Neural progenitor cell (in vitro differentiated cells): Measurements from ENCODE around the gene TPGS2. TPM values are rescaled to one million over a fixed set of nuclear protein-coding genes. Genes with fewer than 3 reads are reported as not detected.

Source experiments
- DNase-seq: peaks from one replicate; pipeline ENCODE4 v3.0.0-alpha.2; 2016; ENCODE audit warnings: low spot score
- H2AFZ ChIP-seq: fragments of 200-600 bp; sonication (generic); replicated peaks from 2 replicates; pipeline ENCODE4 v1.6.1; 2016; ENCODE audit warnings: antibody characterized with exemption
- H3F3A ChIP-seq: fragments of 200-600 bp; sonication (generic); 2 replicates; pipeline ENCODE4 v1.6.1; 2016; ENCODE audit warnings: antibody characterized with exemption, low read depth
- H3K27ac ChIP-seq: fragments of 200-600 bp; sonication (generic); 2 replicates; pipeline ENCODE4 v1.5.1; 2016; ENCODE audit warnings: mild to moderate bottlenecking
- H3K27me3 ChIP-seq: fragments of 200-600 bp; sonication (generic); 2 replicates; pipeline ENCODE4 v1.6.1; 2016; ENCODE audit warnings: mild to moderate bottlenecking, moderate library complexity
- H3K36me3 ChIP-seq: fragments of 200-600 bp; sonication (generic); 2 replicates; pipeline ENCODE4 v1.5.1; 2016
- H3K4me1 ChIP-seq: fragments of 200-600 bp; sonication (generic); 2 replicates; pipeline ENCODE4 v1.6.1; 2016; ENCODE audit warnings: mixed run types
- H3K4me2 ChIP-seq: fragments of 200-600 bp; sonication (generic); 2 replicates; pipeline ENCODE4 v1.6.1; 2016
- H3K4me3 ChIP-seq: fragments of 200-600 bp; sonication (generic); 2 replicates; pipeline ENCODE4 v1.5.1; 2016
- H3K79me2 ChIP-seq: fragments of 200-600 bp; sonication (generic); 2 replicates; pipeline ENCODE4 v1.6.1; 2016; ENCODE audit warnings: low read depth
- H3K9ac ChIP-seq: fragments of 200-600 bp; sonication (generic); 2 replicates; pipeline ENCODE4 v1.6.1; 2016
- H3K9me3 ChIP-seq: fragments of 200-600 bp; sonication (generic); 2 replicates; pipeline ENCODE4 v1.5.1; 2016; ENCODE audit warnings: low read depth
- H4K20me1 ChIP-seq: fragments of 200-600 bp; sonication (generic); 2 replicates; pipeline ENCODE4 v1.6.1; 2016; ENCODE audit warnings: low read depth
- H3K27ac Mint-ChIP-seq: 3 replicates; pipeline ENCODE4 v1.8.0; 2021; ENCODE audit warnings: mixed read lengths
- H3K27me3 Mint-ChIP-seq: 2 replicates; pipeline ENCODE4 v1.8.0; 2022; ENCODE audit warnings: low read depth, mild to moderate bottlenecking, inconsistent platforms, moderate library complexity, mixed read lengths; ENCODE audit not compliant: insufficient read depth
- H3K36me3 Mint-ChIP-seq: 3 replicates; pipeline ENCODE4 v1.8.0; 2021; ENCODE audit warnings: mixed read lengths
- H3K4me1 Mint-ChIP-seq: 3 replicates; pipeline ENCODE4 v1.8.0; 2021; ENCODE audit warnings: mixed read lengths
- H3K4me3 Mint-ChIP-seq: 3 replicates; pipeline ENCODE4 v1.8.0; 2021; ENCODE audit warnings: mild to moderate bottlenecking, moderate library complexity, mixed read lengths
- H3K9me3 Mint-ChIP-seq: 3 replicates; pipeline ENCODE4 v1.8.0; 2020; ENCODE audit warnings: mixed read lengths
- CTCF ChIP-seq: fragments of 200-600 bp; sonication (generic); IDR thresholded peaks from 2 replicates; pipeline ENCODE4 v1.5.1; 2017; ENCODE audit warnings: antibody characterized with exemption, mild to moderate bottlenecking
- EZH2 ChIP-seq: fragments of 200-600 bp; sonication (generic); IDR thresholded peaks from 2 replicates; pipeline ENCODE4 v1.6.1; 2017; ENCODE audit warnings: antibody characterized with exemption, mild to moderate bottlenecking, moderate library complexity
- EZH2phosphoT487 ChIP-seq: fragments of 200-600 bp; sonication (generic); IDR thresholded peaks from 2 replicates; pipeline ENCODE4 v1.6.1; 2017; ENCODE audit warnings: antibody characterized with exemption
- total RNA-seq: library from RNA; depleted of rRNA; stranded (reverse); fragments of >200 nt; gene quantifications from 2 replicates; pipeline ENCODE4 v1.2.3, GENCODE V29; 2015; ENCODE audit warnings: low replicate concordance

The TPGS2 gene
- total RNA-seq, 1 donor from 2014 or later = 301 TPM

GRCh38 chr18:36758623-36759022, 70.2 kb downstream of the TPGS2 start:
- no peak overlapping the region for H3K4me3 ChIP-seq
- H3K9ac ChIP-seq = no peak overlapping the region
- H3K4me3 Mint-ChIP-seq = no peak overlapping the region
- H3K36me3 Mint-ChIP-seq = peaks cover 26% of the 10 kb centered on the region
- no peaks in the 10 kb centered on the region for H3K4me1 ChIP-seq
- no peaks in the 10 kb centered on the region for H4K20me1 ChIP-seq
- H3K4me1 Mint-ChIP-seq = no peaks in the 10 kb centered on the region
- no peak overlapping the region for H3K27ac Mint-ChIP-seq
- H3F3A ChIP-seq = peaks cover 20% of the 10 kb centered on the region
- H3K9me3 Mint-ChIP-seq = no peaks in the 10 kb centered on the region
- no peak overlapping the region for H2AFZ ChIP-seq
- no peaks in the 10 kb centered on the region for H3K27me3 Mint-ChIP-seq
- no peaks in the 10 kb centered on the region for H3K9me3 ChIP-seq
- H3K4me2 ChIP-seq = no peak overlapping the region
- H3K27me3 ChIP-seq = no peaks in the 10 kb centered on the region
- TF ChIP-seq EZH2 (no peak), CTCF (no peak), EZH2phosphoT487 (no peak)
- H3K79me2 ChIP-seq = no peaks in the 10 kb centered on the region
- H3K27ac ChIP-seq = no peak overlapping the region
- no peak for DNase-seq
- H3K36me3 ChIP-seq = peaks cover 10% of the 10 kb centered on the region

GRCh38 chr18:36757991-36758390, 70.8 kb downstream of the TPGS2 start:
- Histone ChIP-seq H4K20me1 (no peaks in the 10 kb centered on the region), H3K27me3 (no peaks in the 10 kb centered on the region), H3F3A (peaks cover 17% of the 10 kb centered on the region), H3K4me3 (no peak overlapping the region), H3K79me2 (no peaks in the 10 kb centered on the region), H3K27ac (no peak overlapping the region), H3K4me2 (no peak overlapping the region), H2AFZ (no peak overlapping the region), H3K4me1 (no peaks in the 10 kb centered on the region), H3K36me3 (peaks cover 10% of the 10 kb centered on the region), H3K9ac (no peak overlapping the region), H3K9me3 (no peaks in the 10 kb centered on the region)
- H3K4me1 Mint-ChIP-seq = no peaks in the 10 kb centered on the region
- DNase-seq = no peak
- H3K9me3 Mint-ChIP-seq = no peaks in the 10 kb centered on the region
- no peaks in the 10 kb centered on the region for H3K27me3 Mint-ChIP-seq
- peaks cover 26% of the 10 kb centered on the region for H3K36me3 Mint-ChIP-seq
- TF ChIP-seq CTCF = no peak
- no peak for TF ChIP-seq EZH2
- no peak for TF ChIP-seq EZH2phosphoT487
- no peak overlapping the region for H3K27ac Mint-ChIP-seq
- no peak overlapping the region for H3K4me3 Mint-ChIP-seq

DNA sequence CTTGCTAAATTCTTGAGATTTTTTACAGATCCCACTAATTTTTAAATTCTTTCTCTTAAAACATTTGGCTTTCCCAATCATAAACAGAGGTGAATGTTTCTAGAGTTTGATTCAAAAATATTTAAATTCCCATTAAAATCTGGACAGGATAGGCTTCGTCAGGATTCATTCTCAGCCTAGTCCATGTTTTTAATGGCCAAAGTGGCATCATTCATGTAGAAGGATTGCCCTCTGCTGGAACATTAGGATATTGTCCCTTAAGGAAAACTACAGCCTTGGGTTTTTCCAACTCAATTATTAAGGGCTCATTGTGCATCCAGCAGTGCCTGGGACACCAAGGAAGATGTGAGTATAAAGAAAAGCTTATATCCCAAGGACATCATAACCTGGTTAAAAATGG, 71.7 kb downstream of the TPGS2 start:
- no peak overlapping the region for H3K4me3 Mint-ChIP-seq
- H3K36me3 Mint-ChIP-seq = peaks cover 22% of the 10 kb centered on the region
- no peaks in the 10 kb centered on the region for H3K4me1 ChIP-seq
- H4K20me1 ChIP-seq = no peaks in the 10 kb centered on the region
- no peak overlapping the region for H3K4me3 ChIP-seq
- no peak overlapping the region for H3K27ac Mint-ChIP-seq
- peaks cover 3% of the 10 kb centered on the region for H3K36me3 ChIP-seq
- peaks cover 8% of the 10 kb centered on the region for H3F3A ChIP-seq
- no peak overlapping the region for H2AFZ ChIP-seq
- no peaks in the 10 kb centered on the region for H3K4me1 Mint-ChIP-seq
- H3K9me3 ChIP-seq = no peaks in the 10 kb centered on the region
- H3K9me3 Mint-ChIP-seq = no peaks in the 10 kb centered on the region
- no peaks in the 10 kb centered on the region for H3K27me3 ChIP-seq
- H3K27me3 Mint-ChIP-seq = no peaks in the 10 kb centered on the region
- peak; percentile 71 for DNase-seq
- no peak overlapping the region for H3K27ac ChIP-seq
- no peak overlapping the region for H3K4me2 ChIP-seq
- no peaks in the 10 kb centered on the region for H3K79me2 ChIP-seq
- no peak for TF ChIP-seq EZH2
- TF ChIP-seq CTCF = peak; percentile 70
- no peak for TF ChIP-seq EZH2phosphoT487
- no peak overlapping the region for H3K9ac ChIP-seq
